MM.1S (cell line): Measurements from ENCODE around the gene CLEC9A.

Source experiments
- DNase-seq: peaks from one replicate; pipeline ENCODE4 v3.0.0-alpha.2; 2015
- H2AFZ ChIP-seq: fragments of 300-600 bp; sonication (generic); 2 replicates; pipeline ENCODE4 v1.6.0; 2016; ENCODE audit warnings: antibody characterized with exemption, low read length
- H3F3A ChIP-seq: fragments of 300-600 bp; sonication (generic); 2 replicates; pipeline ENCODE4 v1.6.1; 2016; ENCODE audit warnings: mild to moderate bottlenecking, antibody characterized with exemption, low read length, moderate library complexity, mixed read lengths; ENCODE audit not compliant: insufficient read depth
- H3K27ac ChIP-seq: fragments of 300-600 bp; sonication (generic); 2 replicates; pipeline ENCODE4 v1.5.1; 2016; ENCODE audit warnings: mild to moderate bottlenecking, low read length
- H3K27me3 ChIP-seq: fragments of 300-600 bp; sonication (generic); replicated peaks from 2 replicates; pipeline ENCODE4 v1.6.0; 2016; ENCODE audit warnings: low read length; ENCODE audit not compliant: insufficient read depth
- H3K36me3 ChIP-seq: fragments of 300-600 bp; sonication (generic); replicated peaks from 2 replicates; pipeline ENCODE4 v1.6.1; 2016; ENCODE audit warnings: mild to moderate bottlenecking, low read length, mixed read lengths; ENCODE audit not compliant: insufficient read depth
- H3K4me1 ChIP-seq: fragments of 300-600 bp; sonication (generic); 2 replicates; pipeline ENCODE4 v1.6.1; 2016; ENCODE audit warnings: low read length, mixed read lengths
- H3K4me2 ChIP-seq: fragments of 300-600 bp; sonication (generic); 2 replicates; pipeline ENCODE4 v1.6.0; 2016; ENCODE audit warnings: low read depth, low read length
- H3K4me3 ChIP-seq: fragments of 300-600 bp; sonication (generic); 2 replicates; pipeline ENCODE4 v1.5.1; 2016; ENCODE audit warnings: low read length, mixed read lengths
- H3K79me2 ChIP-seq: fragments of 300-600 bp; sonication (generic); 2 replicates; pipeline ENCODE4 v1.6.1; 2016; ENCODE audit warnings: mixed run types, low read length, mixed read lengths
- H3K9ac ChIP-seq: fragments of 300-600 bp; sonication (generic); 2 replicates; pipeline ENCODE4 v1.6.1; 2016; ENCODE audit warnings: low read length, mixed read lengths
- H3K9me2 ChIP-seq: fragments of 300-600 bp; sonication (generic); replicated peaks from 2 replicates; pipeline ENCODE4 v1.6.1; 2016; ENCODE audit warnings: mild to moderate bottlenecking, low read length, mixed read lengths; ENCODE audit not compliant: insufficient read depth
- H3K9me3 ChIP-seq: fragments of 300-600 bp; sonication (generic); replicated peaks from 2 replicates; pipeline ENCODE4 v1.6.1; 2016; ENCODE audit warnings: mild to moderate bottlenecking, low read length, mixed read lengths; ENCODE audit not compliant: insufficient read depth
- H4K20me1 ChIP-seq: fragments of 300-600 bp; sonication (generic); 2 replicates; pipeline ENCODE4 v1.6.1; 2016; ENCODE audit warnings: mild to moderate bottlenecking, low read length, moderate library complexity, mixed read lengths; ENCODE audit not compliant: insufficient read depth
- CTCF ChIP-seq: fragments of 300-600 bp; sonication (generic); IDR thresholded peaks from 2 replicates; pipeline ENCODE4 v1.5.1; 2016; ENCODE audit warnings: antibody characterized with exemption, low read length, mixed read lengths
- EZH2 ChIP-seq: fragments of 300-600 bp; sonication (generic); optimal IDR thresholded peaks from 2 replicates; pipeline ENCODE3; 2017; ENCODE audit warnings: low read depth, mild to moderate bottlenecking, antibody characterized with exemption, low read length, mixed read lengths
- EZH2phosphoT487 ChIP-seq: fragments of 300-600 bp; sonication (generic); IDR thresholded peaks from 2 replicates; pipeline ENCODE4 v1.6.1; 2018; ENCODE audit warnings: antibody characterized with exemption, low read length

Gene CLEC9A

GRCh38 chr12:9999016-9999415, 31.5 kb upstream of the CLEC9A start, which contains the start of gene CLEC1B:
TSS of gene CLEC1B (minus strand) at chr12:9999121. CDS start at chr12:9999100, 21 bp downstream.
- no peak for TF ChIP-seq EZH2phosphoT487
- no peak for TF ChIP-seq CTCF
- TF ChIP-seq EZH2: no peak
- H4K20me1 ChIP-seq: no peaks in the 10 kb centered on the region
- no peaks in the 10 kb centered on the region for H3K9me2 ChIP-seq
- no peaks in the 10 kb centered on the region for H3K36me3 ChIP-seq
- no peak within 1 kb of the TSS for H3K4me2 ChIP-seq
- DNase-seq: no peak
- H3K27ac ChIP-seq: no peak within 1 kb of the TSS
- H2AFZ ChIP-seq: no peak within 1 kb of the TSS
- no peaks in the 10 kb centered on the region for H3K79me2 ChIP-seq
- no peaks in the 10 kb centered on the region for H3F3A ChIP-seq
- H3K9me3 ChIP-seq: no peaks in the 10 kb centered on the region
- H3K9ac ChIP-seq: no peak within 1 kb of the TSS
- H3K4me3 ChIP-seq: no peak within 1 kb of the TSS
- no peaks in the 10 kb centered on the region for H3K4me1 ChIP-seq
- no peaks in the 10 kb centered on the region for H3K27me3 ChIP-seq

- Histone ChIP-seq H4K20me1 (no peaks in the 10 kb centered on the region), H3K36me3 (no peaks in the 10 kb centered on the region), H3K9me3 (no peaks in the 10 kb centered on the region), H3K9me2 (no peaks in the 10 kb centered on the region), H3K4me1 (no peaks in the 10 kb centered on the region), H2AFZ (no peak overlapping the region), H3K27me3 (no peaks in the 10 kb centered on the region), H3K27ac (no peak overlapping the region), H3K9ac (no peak overlapping the region), H3K4me2 (no peak overlapping the region), H3K79me2 (no peaks in the 10 kb centered on the region), H3F3A (no peaks in the 10 kb centered on the region), H3K4me3 (no peak overlapping the region)
- TF ChIP-seq CTCF (no peak), EZH2phosphoT487 (no peak), EZH2 (no peak)
- DNase-seq: no peak
These were observed 29.2 kb upstream of the CLEC9A start for GRCh38 chr12:10001171-10001776.

GRCh38 chr12:10012630-10013330, 17.7 kb upstream of the CLEC9A start:
- Histone ChIP-seq H3K9me3 (no peaks in the 10 kb centered on the region), H3F3A (no peaks in the 10 kb centered on the region), H3K4me1 (no peaks in the 10 kb centered on the region; the same call in 1 of the 2 replicates), H3K27ac (no peak overlapping the region), H3K9ac (no peak overlapping the region), H3K4me3 (no peak overlapping the region), H2AFZ (no peak overlapping the region), H3K79me2 (no peaks in the 10 kb centered on the region), H3K9me2 (no peaks in the 10 kb centered on the region), H3K4me2 (no peak overlapping the region), H3K36me3 (no peaks in the 10 kb centered on the region), H3K27me3 (no peaks in the 10 kb centered on the region), H4K20me1 (no peaks in the 10 kb centered on the region)
- no peak for TF ChIP-seq EZH2
- no peak for TF ChIP-seq EZH2phosphoT487
- TF ChIP-seq CTCF: no peak
- DNase-seq: no peak
